ENCODE data around the gene TMPRSS13.
A peak's percentile ranks its signal among the peaks of the same experiment; 100 is the strongest.
"Not testable (repeated sequence)": the region's sequence is repeated elsewhere in the genome, so short reads cannot be mapped to it uniquely, and the experiment has no call there.

TMPRSS13 gene

GRCh38 chr11:117950993-117951961 lies 22.1 kb upstream of the TMPRSS13 start:
- no peak for DNase-seq (ENCODE audit: low read depth in 2 of 3, low spot score in 1 of 3)

- DNase-seq (ENCODE audit: low read depth in 2 of 3, low spot score in 1 of 3): peak in 2 of 3 donors; percentile 46 to 50
These were observed 21.1 kb upstream of the TMPRSS13 start for GRCh38 chr11:117950301-117950700.

- no peak for DNase-seq (ENCODE audit: low read depth in 2 of 3, low spot score in 1 of 3)
These were observed 19.9 kb upstream of the TMPRSS13 start for GRCh38 chr11:117949062-117949461.

- not testable (repeated sequence) for DNase-seq (ENCODE audit: low read depth in 2 of 3, low spot score in 1 of 3)
These were observed 19.3 kb upstream of the TMPRSS13 start for GRCh38 chr11:117948466-117948865.

- DNase-seq (ENCODE audit: low read depth in 2 of 3, low spot score in 1 of 3): not testable (repeated sequence)
These were observed 18.5 kb upstream of the TMPRSS13 start for GRCh38 chr11:117947751-117948150.

- peak; percentile 81 to 90 (median 82) for DNase-seq (ENCODE audit: low read depth in 2 of 3, low spot score in 1 of 3)
These were observed 17.8 kb upstream of the TMPRSS13 start for GRCh38 chr11:117946842-117947526.

GRCh38 chr11:117946156-117946841 lies 17.1 kb upstream of the TMPRSS13 start:
- DNase-seq (ENCODE audit: low read depth in 2 of 3, low spot score in 1 of 3): no peak

- no peak for DNase-seq (ENCODE audit: low read depth in 2 of 3, low spot score in 1 of 3)
These were observed 16.0 kb upstream of the TMPRSS13 start for GRCh38 chr11:117945047-117945810.

- DNase-seq (ENCODE audit: low read depth in 2 of 3, low spot score in 1 of 3): no peak
These were observed 15.4 kb upstream of the TMPRSS13 start for GRCh38 chr11:117944554-117944953.

GRCh38 chr11:117941976-117942654 lies 12.9 kb upstream of the TMPRSS13 start:
- no peak for DNase-seq (ENCODE audit: low read depth in 2 of 3, low spot score in 1 of 3)

- DNase-seq (ENCODE audit: low read depth in 2 of 3, low spot score in 1 of 3): no peak
These were observed 12.0 kb upstream of the TMPRSS13 start for GRCh38 chr11:117941163-117941707.

GRCh38 chr11:117940736-117941135 lies 11.5 kb upstream of the TMPRSS13 start:
- DNase-seq (ENCODE audit: low read depth in 2 of 3, low spot score in 1 of 3): no peak

GRCh38 chr11:117936973-117937372 lies 7.8 kb upstream of the TMPRSS13 start:
- no peak for DNase-seq (ENCODE audit: low read depth in 2 of 3, low spot score in 1 of 3)

GRCh38 chr11:117934526-117935307 lies 5.5 kb upstream of the TMPRSS13 start:
- DNase-seq (ENCODE audit: low read depth in 2 of 3, low spot score in 1 of 3): no peak

- no peak for DNase-seq (ENCODE audit: low read depth in 2 of 3, low spot score in 1 of 3)
These were observed 4.7 kb upstream of the TMPRSS13 start for GRCh38 chr11:117933930-117934329.

- no peak for DNase-seq (ENCODE audit: low read depth in 2 of 3, low spot score in 1 of 3)
These were observed 4.3 kb upstream of the TMPRSS13 start for GRCh38 chr11:117933475-117933874.

GRCh38 chr11:117932947-117933346 lies 3.7 kb upstream of the TMPRSS13 start:
- DNase-seq (ENCODE audit: low read depth in 2 of 3, low spot score in 1 of 3): no peak

- DNase-seq (ENCODE audit: low read depth in 2 of 3, low spot score in 1 of 3): no peak
These were observed 3.2 kb upstream of the TMPRSS13 start for GRCh38 chr11:117932426-117932825.

- DNase-seq (ENCODE audit: low read depth in 2 of 3, low spot score in 1 of 3): peak; percentile 59 to 66 (median 62)
These were observed 2.8 kb upstream of the TMPRSS13 start for GRCh38 chr11:117931971-117932370.
